ENCODE measurements around the gene APOE.

GRCh38 chr19:44878120-44878865, 27.3 kb upstream of the APOE start:
- TF ChIP-seq, protein P1, sequence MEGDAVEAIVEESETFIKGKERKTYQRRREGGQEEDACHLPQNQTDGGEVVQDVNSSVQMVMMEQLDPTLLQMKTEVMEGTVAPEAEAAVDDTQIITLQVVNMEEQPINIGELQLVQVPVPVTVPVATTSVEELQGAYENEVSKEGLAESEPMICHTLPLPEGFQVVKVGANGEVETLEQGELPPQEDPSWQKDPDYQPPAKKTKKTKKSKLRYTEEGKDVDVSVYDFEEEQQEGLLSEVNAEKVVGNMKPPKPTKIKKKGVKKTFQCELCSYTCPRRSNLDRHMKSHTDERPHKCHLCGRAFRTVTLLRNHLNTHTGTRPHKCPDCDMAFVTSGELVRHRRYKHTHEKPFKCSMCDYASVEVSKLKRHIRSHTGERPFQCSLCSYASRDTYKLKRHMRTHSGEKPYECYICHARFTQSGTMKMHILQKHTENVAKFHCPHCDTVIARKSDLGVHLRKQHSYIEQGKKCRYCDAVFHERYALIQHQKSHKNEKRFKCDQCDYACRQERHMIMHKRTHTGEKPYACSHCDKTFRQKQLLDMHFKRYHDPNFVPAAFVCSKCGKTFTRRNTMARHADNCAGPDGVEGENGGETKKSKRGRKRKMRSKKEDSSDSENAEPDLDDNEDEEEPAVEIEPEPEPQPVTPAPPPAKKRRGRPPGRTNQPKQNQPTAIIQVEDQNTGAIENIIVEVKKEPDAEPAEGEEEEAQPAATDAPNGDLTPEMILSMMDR (IDR thresholded peaks at IDR 0.05) = no peak
- TF ChIP-seq POLR2A (IDR thresholded peaks at IDR 0.05) (no peak), EP300 (IDR thresholded peaks at IDR 0.05) (no peak), POLR2AphosphoS5 (IDR thresholded peaks at IDR 0.05) (no peak)
